Endothelial cell (in vitro differentiated cells): Measurements from ENCODE around the gene ADAMTS12. TPM values are rescaled to one million over a fixed set of nuclear protein-coding genes. Genes with fewer than 3 reads are reported as not detected.

Experiments used
- DNase-seq: peaks from one replicate; pipeline ENCODE4 v3.0.0; 2021; ENCODE audit warnings: low spot score
- H3K27ac Mint-ChIP-seq: one replicate; pipeline ENCODE4 v1.8.0; 2021; ENCODE audit warnings: mixed read lengths, inconsistent platforms; ENCODE audit not compliant: unreplicated experiment
- H3K27me3 Mint-ChIP-seq: one replicate; pipeline ENCODE4 v1.8.0; 2021; ENCODE audit warnings: mild to moderate bottlenecking, moderate library complexity, mixed read lengths, inconsistent platforms; ENCODE audit not compliant: unreplicated experiment
- H3K36me3 Mint-ChIP-seq: one replicate; pipeline ENCODE4 v1.8.0; 2021; ENCODE audit warnings: mild to moderate bottlenecking, low read depth, mixed read lengths, inconsistent platforms; ENCODE audit not compliant: unreplicated experiment
- H3K4me1 Mint-ChIP-seq: one replicate; pipeline ENCODE4 v1.8.0; 2021; ENCODE audit warnings: mild to moderate bottlenecking, mixed read lengths, inconsistent platforms; ENCODE audit not compliant: unreplicated experiment
- H3K4me3 Mint-ChIP-seq: one replicate; pipeline ENCODE4 v1.8.0; 2021; ENCODE audit warnings: mild to moderate bottlenecking, mixed read lengths, inconsistent platforms; ENCODE audit not compliant: unreplicated experiment
- H3K9me3 Mint-ChIP-seq: one replicate; pipeline ENCODE4 v1.8.0; 2021; ENCODE audit warnings: mixed read lengths, inconsistent platforms; ENCODE audit not compliant: unreplicated experiment
- total RNA-seq: library from RNA; stranded (reverse); fragmentation: NEBNext Ultra II Directional; extraction: Animal tissue kit (Norgen Biotek cat#: 25700); gene quantifications from one replicate; pipeline ENCODE4 v1.2.1, GENCODE V29; 2021; ENCODE audit not compliant: unreplicated experiment
- TF ChIP-seq, protein P1 (sequence below): fragments of 200-600 bp; sonication (generic); IDR thresholded peaks from one replicate; pipeline ENCODE4 v1.5.0; 2021; ENCODE audit warnings: antibody characterized with exemption; ENCODE audit not compliant: unreplicated experiment

The ADAMTS12 gene
- total RNA-seq, 1 donor from 2014 or later, result 9.8 TPM

DNA sequence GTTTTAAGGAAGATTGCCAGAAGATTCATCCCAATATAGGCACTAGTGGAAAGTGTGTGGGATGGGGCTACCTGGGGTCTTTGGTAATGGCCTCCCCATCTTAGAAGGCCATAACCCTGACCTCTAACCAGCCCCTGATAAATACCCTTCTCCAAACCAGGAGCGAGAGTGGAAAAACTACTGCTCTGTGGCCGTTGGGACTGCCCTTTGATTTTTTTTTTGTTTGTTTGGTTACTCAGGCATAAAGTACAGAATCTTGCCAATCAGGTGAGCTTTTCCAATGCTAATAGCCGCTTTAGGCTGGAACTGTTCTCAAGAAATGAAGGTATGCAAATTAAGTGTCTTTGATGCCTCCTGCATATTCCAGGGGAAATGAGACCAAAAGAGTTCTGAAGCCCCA, 153.7 kb downstream of the ADAMTS12 start:
- Mint-ChIP-seq H3K36me3 (no peaks in the 10 kb centered on the region), H3K9me3 (no peaks in the 10 kb centered on the region), H3K4me1 (peaks cover 19% of the 10 kb centered on the region), H3K27ac (no peak overlapping the region), H3K4me3 (no peak overlapping the region), H3K27me3 (no peaks in the 10 kb centered on the region)
- DNase-seq, result no peak
- TF ChIP-seq, protein P1, sequence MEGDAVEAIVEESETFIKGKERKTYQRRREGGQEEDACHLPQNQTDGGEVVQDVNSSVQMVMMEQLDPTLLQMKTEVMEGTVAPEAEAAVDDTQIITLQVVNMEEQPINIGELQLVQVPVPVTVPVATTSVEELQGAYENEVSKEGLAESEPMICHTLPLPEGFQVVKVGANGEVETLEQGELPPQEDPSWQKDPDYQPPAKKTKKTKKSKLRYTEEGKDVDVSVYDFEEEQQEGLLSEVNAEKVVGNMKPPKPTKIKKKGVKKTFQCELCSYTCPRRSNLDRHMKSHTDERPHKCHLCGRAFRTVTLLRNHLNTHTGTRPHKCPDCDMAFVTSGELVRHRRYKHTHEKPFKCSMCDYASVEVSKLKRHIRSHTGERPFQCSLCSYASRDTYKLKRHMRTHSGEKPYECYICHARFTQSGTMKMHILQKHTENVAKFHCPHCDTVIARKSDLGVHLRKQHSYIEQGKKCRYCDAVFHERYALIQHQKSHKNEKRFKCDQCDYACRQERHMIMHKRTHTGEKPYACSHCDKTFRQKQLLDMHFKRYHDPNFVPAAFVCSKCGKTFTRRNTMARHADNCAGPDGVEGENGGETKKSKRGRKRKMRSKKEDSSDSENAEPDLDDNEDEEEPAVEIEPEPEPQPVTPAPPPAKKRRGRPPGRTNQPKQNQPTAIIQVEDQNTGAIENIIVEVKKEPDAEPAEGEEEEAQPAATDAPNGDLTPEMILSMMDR, result no peak

DNA sequence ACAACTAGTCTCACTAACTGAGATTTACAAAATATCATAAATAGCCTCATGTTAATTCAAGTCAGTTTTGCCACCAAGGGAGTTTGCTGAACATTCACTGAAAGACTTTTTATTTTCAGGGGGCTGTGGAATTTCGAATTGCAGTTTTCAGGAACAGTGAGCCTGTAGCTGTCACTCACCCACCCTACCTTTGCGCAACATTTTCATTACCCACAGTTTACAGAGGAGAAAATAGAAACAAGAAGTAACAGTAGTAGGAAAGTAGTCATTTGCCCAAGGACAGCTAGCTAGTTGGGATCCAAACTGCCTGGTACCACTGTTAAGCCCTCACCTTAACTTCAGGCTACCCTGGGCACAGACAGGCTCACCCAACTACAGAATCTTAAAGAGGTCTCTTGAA, 154.1 kb downstream of the ADAMTS12 start:
- TF ChIP-seq, protein P1, result no peak
- no peak overlapping the region for H3K4me3 Mint-ChIP-seq
- no peaks in the 10 kb centered on the region for H3K9me3 Mint-ChIP-seq
- no peaks in the 10 kb centered on the region for H3K27me3 Mint-ChIP-seq
- H3K27ac Mint-ChIP-seq, result no peak overlapping the region
- DNase-seq, result no peak
- H3K36me3 Mint-ChIP-seq, result no peaks in the 10 kb centered on the region
- peaks cover 19% of the 10 kb centered on the region for H3K4me1 Mint-ChIP-seq

DNA sequence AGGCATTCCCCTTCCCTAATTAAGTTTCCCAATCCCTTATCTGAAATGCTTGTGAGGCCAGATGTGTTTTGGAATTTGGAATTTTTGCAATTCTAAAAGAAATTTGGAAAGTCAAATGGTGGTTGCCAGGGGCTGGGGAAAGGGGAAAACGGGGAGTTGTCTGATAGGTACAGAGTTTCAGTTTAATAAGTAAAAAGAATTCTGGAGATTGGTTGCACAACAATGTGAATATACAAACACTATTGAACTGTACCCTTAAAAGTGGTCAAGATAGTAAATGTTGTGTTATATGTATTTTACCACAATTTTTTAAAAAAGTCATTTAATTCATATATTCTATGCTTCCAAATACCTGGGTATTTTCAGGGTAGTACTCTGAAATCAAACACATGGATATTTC, 154.5 kb downstream of the ADAMTS12 start:
- no peaks in the 10 kb centered on the region for H3K9me3 Mint-ChIP-seq
- no peak for DNase-seq

DNA sequence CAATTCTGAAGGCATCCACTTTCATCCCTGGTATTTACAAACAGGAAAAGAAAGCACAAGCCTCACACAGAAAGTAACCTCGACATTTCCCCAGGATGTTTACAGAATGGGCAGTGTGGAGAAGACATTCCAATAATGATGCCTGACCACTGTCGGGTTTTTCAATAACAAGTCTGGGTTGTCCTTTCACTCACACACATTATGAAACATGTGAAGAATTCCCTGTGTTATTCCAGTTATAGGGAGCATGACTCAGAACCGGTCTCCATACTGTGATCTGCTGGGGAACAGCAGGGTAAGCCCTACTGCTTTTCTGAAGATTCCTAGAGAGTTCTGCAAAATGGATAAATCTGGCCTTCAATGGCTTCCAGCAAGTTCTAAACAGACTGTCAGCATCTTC, 155.3 kb downstream of the ADAMTS12 start:
- Mint-ChIP-seq H3K27me3 (no peaks in the 10 kb centered on the region), H3K9me3 (no peaks in the 10 kb centered on the region), H3K4me3 (no peak overlapping the region), H3K27ac (peak overlapping the region; percentile 70), H3K4me1 (peaks cover 19% of the 10 kb centered on the region), H3K36me3 (no peaks in the 10 kb centered on the region)
- TF ChIP-seq, protein P1, result no peak
- DNase-seq, result no peak

More for the DNA sequence above, 154.5 kb downstream of the ADAMTS12 start:
- H3K4me1 Mint-ChIP-seq, result peaks cover 19% of the 10 kb centered on the region
- no peak overlapping the region for H3K4me3 Mint-ChIP-seq
- no peak overlapping the region for H3K27ac Mint-ChIP-seq
- H3K36me3 Mint-ChIP-seq, result no peaks in the 10 kb centered on the region
- no peaks in the 10 kb centered on the region for H3K27me3 Mint-ChIP-seq
- TF ChIP-seq, protein P1, result no peak

DNA sequence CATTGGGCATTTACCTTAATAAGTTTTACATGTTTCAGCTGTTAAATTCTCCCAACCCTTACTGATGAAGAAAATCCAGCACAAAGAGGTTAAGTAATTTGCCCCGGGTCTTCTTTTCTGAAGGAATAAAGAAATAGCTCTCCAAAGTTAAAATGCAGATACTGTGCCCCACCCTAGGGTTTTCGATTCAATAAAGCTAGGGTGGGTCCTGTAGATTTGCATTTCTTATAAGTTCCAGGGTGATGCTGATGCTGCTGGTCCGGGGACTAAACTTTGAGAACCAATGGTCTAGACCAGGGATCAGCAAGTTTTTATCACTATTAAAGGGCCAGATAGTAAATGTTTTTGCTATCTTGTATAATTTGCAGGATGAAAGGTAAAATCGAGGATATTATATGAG, 156.7 kb downstream of the ADAMTS12 start:
- TF ChIP-seq, protein P1, result no peak
- H3K27ac Mint-ChIP-seq, result no peak overlapping the region
- no peaks in the 10 kb centered on the region for H3K36me3 Mint-ChIP-seq
- no peaks in the 10 kb centered on the region for H3K9me3 Mint-ChIP-seq
- peaks cover 19% of the 10 kb centered on the region for H3K4me1 Mint-ChIP-seq
- H3K4me3 Mint-ChIP-seq, result no peak overlapping the region
- H3K27me3 Mint-ChIP-seq, result no peaks in the 10 kb centered on the region
- no peak for DNase-seq
